K562 (cell line): ENCODE measurements around the gene AOC1. TPM values are rescaled to one million over a fixed set of nuclear protein-coding genes. Genes with fewer than 3 reads are reported as not detected.

Experiments
- E2F1 ChIP-seq: sonication (generic); formaldehyde crosslinking; IDR thresholded peaks from 2 replicates; pipeline ENCODE4 v1.8.1; 2023; ENCODE audit warnings: mild to moderate bottlenecking, missing genetic modification reagents, moderate library complexity
- FOS ChIP-seq: IDR thresholded peaks from 3 replicates; pipeline ENCODE4 v1.6.1; 2011; ENCODE audit not compliant: insufficient read length; ENCODE audit errors: extremely low read depth
- LARP7 ChIP-seq: fragments of 450-650 bp; IDR thresholded peaks from 2 replicates; pipeline ENCODE4 v1.6.1; 2016
- MAZ ChIP-seq, 2 experiments: fragments of 450-650 bp in 1 of 2; sonication (generic) in 1 of 2; formaldehyde crosslinking; IDR thresholded peaks in 1 of 2; conservative IDR thresholded peaks in 1 of 2; 2 replicates each; pipeline versions ENCODE4 v1.4.0 to v1.5.0; 2020; ENCODE audit warnings: mild to moderate bottlenecking in 1 of 2, missing genetic modification reagents in 1 of 2
- NR2C1 ChIP-seq, 2 experiments: fragments of 450-650 bp; IDR thresholded peaks; 2 replicates each; pipeline ENCODE4 v1.6.1; 2017; ENCODE audit warnings: mild to moderate bottlenecking in 2 of 2, antibody characterized with exemption in 1 of 2, inconsistent platforms in 1 of 2, missing compliant biosample characterization in 1 of 2, missing genetic modification characterization in 1 of 2
- PBX2 ChIP-seq, 2 experiments: IDR thresholded peaks in 1 of 2; conservative IDR thresholded peaks in 1 of 2; 2 replicates each; pipeline ENCODE4 v1.6.1; 2016; ENCODE audit warnings: low read depth in 2 of 2, mild to moderate bottlenecking in 1 of 2, missing compliant biosample characterization in 1 of 2, missing genetic modification characterization in 1 of 2, moderate library complexity in 1 of 2
- SMARCB1 ChIP-seq: IDR thresholded peaks from 2 replicates; pipeline ENCODE4 v1.6.1; 2011; ENCODE audit warnings: improper control_type of control experiment, low read depth; ENCODE audit not compliant: insufficient read length
- STAT5A ChIP-seq: IDR thresholded peaks from 2 replicates; pipeline ENCODE4 v1.6.1; 2012; ENCODE audit warnings: low read length, inconsistent platforms, borderline replicate concordance
- ZNF143 ChIP-seq: sonication (generic); formaldehyde crosslinking; IDR thresholded peaks from 2 replicates; pipeline ENCODE4 v1.9.0; 2022; ENCODE audit warnings: mild to moderate bottlenecking, missing genetic modification reagents
- ZNF232 ChIP-seq: sonication (generic); formaldehyde crosslinking; IDR thresholded peaks from 2 replicates; pipeline ENCODE4 v1.8.0; 2022; ENCODE audit warnings: mild to moderate bottlenecking, missing genetic modification reagents
- ZNF395 ChIP-seq: fragments of 200-800 bp; sonication (Bioruptor generic); IDR thresholded peaks from 2 replicates; pipeline ENCODE4 v1.6.1; 2017; ENCODE audit warnings: missing genetic modification characterization, missing compliant biosample characterization
- ZNF589 ChIP-seq: fragments of 200-800 bp; sonication (Bioruptor generic); IDR thresholded peaks from 2 replicates; pipeline ENCODE4 v1.6.1; 2016; ENCODE audit warnings: low read depth, missing genetic modification characterization, missing compliant biosample characterization
- ZNF644 ChIP-seq: fragments of 200-800 bp; sonication (Bioruptor generic); IDR thresholded peaks from 2 replicates; pipeline ENCODE4 v1.6.1; 2016; ENCODE audit warnings: low read depth, missing genetic modification characterization, missing compliant biosample characterization
- ZNF740 ChIP-seq, 3 experiments: fragments of 200-800 bp in 1 of 3; sonication (Bioruptor generic) in 1 of 3; sonication (generic) in 1 of 3; formaldehyde crosslinking in 1 of 3; IDR thresholded peaks; 2 replicates each; pipeline versions ENCODE4 v1.6.1 to v1.8.0; 2016 to 2022; ENCODE audit warnings: mild to moderate bottlenecking in 2 of 3, missing compliant biosample characterization in 2 of 3, missing genetic modification characterization in 2 of 3, missing genetic modification reagents in 1 of 3
- polyA plus RNA-seq, 8 experiments: library from polyadenylated mRNA; depleted of rRNA in 4 of 8; stranded (reverse) in 5 of 8; unstranded in 3 of 8; fragments of >200 nt; fragmentation: Nextera tagmentation in 2 of 8; fragmentation: Illumina TruSeq in 1 of 8; extraction: Ambion mirVana in 2 of 8; extraction: Trizol in 1 of 8; gene quantifications; 2 replicates each; pipeline versions ENCODE4 v1.2.1 to v1.2.3, GENCODE V29; 2011 to 2014; ENCODE audit warnings: inconsistent platforms in 1 of 8, missing spikeins in 1 of 8
- total RNA-seq, 7 experiments: library from RNA; depleted of rRNA in 6 of 7; stranded (reverse); fragments of >200 nt in 6 of 7; fragmentation: Illumina TruSeq in 2 of 7; extraction: Trizol in 2 of 7; gene quantifications; 2 replicates each; pipeline versions ENCODE4 v1.2.1 to v1.2.3, GENCODE V29; 2011 to 2021; ENCODE audit warnings: low replicate concordance in 1 of 7

The AOC1 gene
- total and polyA plus RNA-seq, 9 of the 15 experiments (the other 6 are each of a cell fraction or from before 2014, with no cell fraction given) = not detected

GRCh38 chr7:150824379-150825177 lies 27.7 kb upstream of the AOC1 start (continued):
- 0 out of 4 replicates have a peak, but pooled peaks of 1 of the 2 experiments have one; percentile 44 for TF ChIP-seq MAZ (CRISPR knock-in tag; conservative IDR thresholded peaks at IDR 0.05 in 1 of 2, IDR thresholded peaks at IDR 0.05 in 1 of 2)
- TF ChIP-seq STAT5A = no peak
- TF ChIP-seq LARP7 = no peak
- 0 out of 2 replicates have a peak, but pooled peaks have one; percentile 33 for TF ChIP-seq ZNF740 (CRISPR knock-in tag; IDR thresholded peaks at IDR 0.05)
- 0 out of 4 replicates have a peak, but pooled peaks have one; percentile 20 to 57 for TF ChIP-seq ZNF740 (tag; IDR thresholded peaks at IDR 0.05)
- no peak for TF ChIP-seq ZNF232 (CRISPR knock-in tag)
- TF ChIP-seq ZNF589 (CRISPR knock-in tag) = no peak
- TF ChIP-seq ZNF143 (CRISPR knock-in tag) = no peak
- no peak for TF ChIP-seq SMARCB1
- peak; percentile 65 for TF ChIP-seq FOS
- 0 out of 2 replicates have a peak, but pooled peaks have one; percentile 27 for TF ChIP-seq ZNF644
- TF ChIP-seq NR2C1 (IDR thresholded peaks at IDR 0.05) = peak; percentile 44; the same call in 1 of the 2 replicates
- TF ChIP-seq NR2C1 (tag; IDR thresholded peaks at IDR 0.05) = peak; percentile 70
- peak; percentile 59; the same call in 1 of the 2 replicates for TF ChIP-seq ZNF395 (CRISPR knock-in tag)
- peak; percentile 95 for TF ChIP-seq PBX2 (CRISPR knock-in tag; IDR thresholded peaks at IDR 0.05; ENCODE audit: low read depth)
- TF ChIP-seq PBX2 (tag; conservative IDR thresholded peaks at IDR 0.05; ENCODE audit: low read depth) = peak; percentile 97
- TF ChIP-seq E2F1 = no peak
